AG04449 (cell line): ENCODE measurements around the gene MAPK8IP3.
"Not testable (repeated sequence)": the region's sequence is repeated elsewhere in the genome, so short reads cannot be mapped to it uniquely, and the experiment has no call there.

Source experiments
- CTCF ChIA-PET: fragments of 350-600 bp; formaldehyde crosslinking; extraction: SDS; loops from one replicate; lab custom pipeline; 2021; ENCODE audit warnings: antibody characterized with exemption; lab: Yijun Ruan, JAX
- POLR2A ChIA-PET: fragments of 400-600, 350-600 bp; formaldehyde crosslinking; extraction: SDS; loops from one replicate; lab custom pipeline; 2020; ENCODE audit warnings: antibody characterized with exemption, inconsistent platforms; lab: Yijun Ruan, JAX
- DNase-seq: peaks from one replicate; pipeline ENCODE4 v3.0.0-alpha.2; 2010; ENCODE audit warnings: low read depth, low spot score
- H3K4me3 ChIP-seq: 2 replicates; pipeline ENCODE4 v1.5.1; 2011; ENCODE audit warnings: low read depth, mild to moderate bottlenecking, control low read depth, low read length
- CTCF ChIP-seq: IDR thresholded peaks from one replicate; pipeline ENCODE4 v1.5.1; 2011; ENCODE audit warnings: mild to moderate bottlenecking, moderate library complexity, low read length, control low read depth, inconsistent platforms; ENCODE audit not compliant: insufficient read depth; ENCODE audit errors: missing control alignments

Gene MAPK8IP3

GRCh38 chr16:1792836-1793577 lies 87.0 kb downstream of the MAPK8IP3 start:
- no peak for TF ChIP-seq CTCF
- ChIA-PET POLR2A (no interaction called here), CTCF (interaction anchor here (0.8 to 1.8 kb wide), 2 partner anchors 9 to 31 kb away, joined by 3 to 9 read pairs; partner anchors contain the start of genes NUBP2 and SPSB3)
- DNase-seq = no peak
- H3K4me3 ChIP-seq = no peak overlapping the region

- TF ChIP-seq CTCF = no peak
- ChIA-PET POLR2A (no interaction called here), CTCF (interaction anchor here (0.8 to 1.8 kb wide), 2 partner anchors 10 to 31 kb away, joined by 3 to 9 read pairs; partner anchors contain the start of genes NUBP2 and SPSB3)
- no peak for DNase-seq
- H3K4me3 ChIP-seq = no peak within 1 kb of the TSS
Measured at GRCh38 chr16:1793578-1794220, 87.7 kb downstream of the MAPK8IP3 start, which contains the start of gene IGFALS. Gene IGFALS, minus strand, starts transcription at chr16:1793705. Its CDS starts 53 bp downstream, at chr16:1793652.

- no peak for DNase-seq
- no peak overlapping the region for H3K4me3 ChIP-seq
- no peak for TF ChIP-seq CTCF
- ChIA-PET CTCF (no interaction called here), POLR2A (no interaction called here)
Measured at GRCh38 chr16:1794221-1794871, 88.4 kb downstream of the MAPK8IP3 start.

- POLR2A ChIA-PET = no interaction called here
Measured at GRCh38 chr16:1794908-1795666, 89.1 kb downstream of the MAPK8IP3 start.

GRCh38 chr16:1799263-1799662 lies 93.3 kb downstream of the MAPK8IP3 start:
- H3K4me3 ChIP-seq, DNase-seq, CTCF ChIA-PET, POLR2A ChIA-PET: not testable (repeated sequence)

More at GRCh38 chr16:1794908-1795666, 89.1 kb downstream of the MAPK8IP3 start:
- CTCF ChIA-PET = no interaction called here
- no peak for DNase-seq
- no peak for TF ChIP-seq CTCF
- H3K4me3 ChIP-seq = no peak overlapping the region

GRCh38 chr16:1800701-1801100 lies 94.7 kb downstream of the MAPK8IP3 start:
- DNase-seq = no peak
- H3K4me3 ChIP-seq = no peak overlapping the region
- no peak for TF ChIP-seq CTCF
- ChIA-PET POLR2A (interaction anchor here (0.7 kb wide), 1 partner anchor 581 kb away, joined by 3 read pairs; no protein-coding TSS in a partner anchor), CTCF (interaction anchor here (0.7 kb wide), 1 partner anchor 10 kb away, joined by 3 read pairs; no protein-coding TSS in a partner anchor)
